SK-MEL-5 (cell line): ENCODE data around the gene MLPH. TPM values are rescaled to one million over a fixed set of nuclear protein-coding genes. Genes with fewer than 3 reads are reported as not detected.

Experiments used
- DNase-seq: peaks from one replicate; pipeline ENCODE4 v3.0.0-alpha.2; 2016; ENCODE audit warnings: low read depth, low spot score
- in situ Hi-C: cut with HindIII; loops from 2 replicates; pipeline ENCODE4 v1.10.0; 2016; ENCODE audit warnings: low sequenced_read_pairs, high pct_unique_total_duplicates, low pct_unique_long_range_greater_than_20kb
- polyA plus RNA-seq, 2 experiments: library from polyadenylated mRNA; depleted of rRNA; stranded (reverse); fragments of >200 nt; gene quantifications; 2 replicates each; pipeline ENCODE4 v1.2.3, GENCODE V29; 2015
- total RNA-seq: library from RNA; depleted of rRNA; stranded (reverse); fragments of >200 nt; shearing (Covaris generic); gene quantifications from 2 replicates; pipeline ENCODE4 v1.2.3, GENCODE V29; 2014; rRNA removed

Gene MLPH, protein sequence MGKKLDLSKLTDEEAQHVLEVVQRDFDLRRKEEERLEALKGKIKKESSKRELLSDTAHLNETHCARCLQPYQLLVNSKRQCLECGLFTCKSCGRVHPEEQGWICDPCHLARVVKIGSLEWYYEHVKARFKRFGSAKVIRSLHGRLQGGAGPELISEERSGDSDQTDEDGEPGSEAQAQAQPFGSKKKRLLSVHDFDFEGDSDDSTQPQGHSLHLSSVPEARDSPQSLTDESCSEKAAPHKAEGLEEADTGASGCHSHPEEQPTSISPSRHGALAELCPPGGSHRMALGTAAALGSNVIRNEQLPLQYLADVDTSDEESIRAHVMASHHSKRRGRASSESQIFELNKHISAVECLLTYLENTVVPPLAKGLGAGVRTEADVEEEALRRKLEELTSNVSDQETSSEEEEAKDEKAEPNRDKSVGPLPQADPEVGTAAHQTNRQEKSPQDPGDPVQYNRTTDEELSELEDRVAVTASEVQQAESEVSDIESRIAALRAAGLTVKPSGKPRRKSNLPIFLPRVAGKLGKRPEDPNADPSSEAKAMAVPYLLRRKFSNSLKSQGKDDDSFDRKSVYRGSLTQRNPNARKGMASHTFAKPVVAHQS
- 82.9 and 92.8 TPM in 2 replicates for total RNA-seq
- polyA plus RNA-seq (2015; cell fraction: cytosol; rRNA removed): 41.2 and 50.8 TPM in 2 replicates
- polyA plus RNA-seq (2015; cell fraction: nucleus; rRNA removed): 957 and 1,306 TPM in 2 replicates

DNA sequence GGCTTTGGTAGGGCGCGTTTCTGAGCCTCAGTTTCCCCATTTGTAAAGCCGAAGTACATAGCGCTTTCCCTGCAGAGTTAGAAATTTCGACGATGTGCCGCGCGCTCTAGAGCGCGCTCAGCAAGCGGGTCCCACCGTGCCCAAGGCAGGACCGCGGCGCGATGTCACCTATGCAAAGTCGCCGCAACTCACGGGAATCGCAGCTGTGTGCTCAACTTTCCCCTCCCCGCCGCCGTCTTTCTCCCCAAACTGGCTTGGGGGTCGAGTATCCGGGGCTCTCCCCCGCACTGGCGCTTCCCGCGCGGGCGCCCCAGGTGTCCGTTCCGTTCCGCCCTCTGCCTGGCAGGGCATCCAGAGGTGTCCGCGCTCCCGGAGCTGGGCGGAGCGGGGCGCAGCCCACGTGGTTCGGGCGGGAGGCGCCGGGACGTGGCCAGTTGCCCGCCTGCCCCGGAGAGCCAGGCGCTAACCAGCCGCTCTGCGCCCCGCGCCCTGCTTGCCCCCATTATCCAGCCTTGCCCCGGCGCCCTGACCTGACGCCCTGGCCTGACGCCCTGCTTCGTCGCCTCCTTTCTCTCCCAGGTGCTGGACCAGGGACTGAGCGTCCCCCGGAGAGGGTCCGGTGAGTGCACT is at the start of gene MLPH:
Gene MLPH, plus strand, starts transcription at position 433 of the 630 bp plus-strand sequence. CDS start 6,176 bp downstream, outside the sequence.
- in situ Hi-C loops: no loop called here
- peak; percentile 60 for DNase-seq

DNA sequence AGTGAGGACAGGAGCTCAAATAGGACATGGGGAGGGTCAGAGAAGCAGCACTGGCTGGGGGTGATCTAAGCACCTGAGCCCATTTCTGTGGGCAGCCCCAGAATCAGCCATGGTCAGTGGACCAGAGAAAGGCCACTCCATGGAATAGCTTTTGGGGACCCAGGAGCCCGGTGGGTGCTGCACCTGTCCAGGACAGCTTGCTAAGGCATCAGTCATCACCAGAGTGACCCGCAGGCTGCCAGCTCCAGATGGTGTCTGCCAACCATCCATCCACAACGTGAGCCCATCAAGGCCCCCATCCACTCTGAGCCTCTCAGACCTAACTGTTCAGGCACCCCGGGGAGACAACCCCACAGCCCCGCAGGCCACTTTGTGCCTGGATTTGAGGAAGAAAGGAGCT is 49.5 kb upstream of the MLPH start:
- DNase-seq: no peak
- in situ Hi-C loops: no loop called here

DNA sequence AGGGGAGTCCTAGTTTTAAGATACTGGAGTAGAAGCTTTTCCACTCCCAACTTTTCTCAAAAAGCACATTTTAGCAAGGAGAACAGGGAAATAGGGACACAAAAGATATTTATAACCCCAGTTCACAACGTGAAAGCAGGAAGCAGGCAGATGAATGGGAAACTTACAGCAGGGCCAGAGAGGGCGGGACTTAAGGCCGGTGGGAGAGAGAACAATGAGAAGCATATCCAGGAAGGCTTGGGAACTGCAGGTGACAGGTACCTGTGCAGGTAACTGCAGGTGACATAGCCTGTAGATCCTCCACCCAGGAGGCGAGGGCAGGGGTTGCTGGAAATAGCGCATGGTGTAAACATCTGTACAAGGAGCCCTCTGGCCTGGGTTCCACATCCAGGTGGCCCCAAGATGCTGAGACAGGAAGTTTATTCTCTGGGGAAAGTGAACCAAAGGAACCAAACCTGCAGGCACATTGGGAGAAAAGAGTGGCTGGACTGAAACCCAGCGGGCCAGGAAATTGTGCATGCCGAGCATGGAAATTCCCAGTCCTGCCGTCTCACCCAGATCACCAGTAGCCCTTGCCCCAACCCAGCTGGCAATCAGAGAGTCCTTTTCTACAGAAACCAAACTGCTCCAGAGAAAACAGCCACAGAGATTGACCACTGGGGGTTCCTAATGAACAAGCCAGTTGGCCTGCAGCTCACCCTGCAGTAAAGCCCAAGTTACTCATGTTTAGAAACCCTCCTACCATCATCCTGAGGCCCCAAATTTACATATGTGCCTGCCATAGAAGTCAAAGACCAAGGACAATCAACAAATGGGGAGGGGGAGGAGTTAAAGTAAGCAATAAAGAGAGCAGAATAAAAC is 48.7 kb upstream of the MLPH start:
- in situ Hi-C loops: no loop called here
- no peak for DNase-seq

DNA sequence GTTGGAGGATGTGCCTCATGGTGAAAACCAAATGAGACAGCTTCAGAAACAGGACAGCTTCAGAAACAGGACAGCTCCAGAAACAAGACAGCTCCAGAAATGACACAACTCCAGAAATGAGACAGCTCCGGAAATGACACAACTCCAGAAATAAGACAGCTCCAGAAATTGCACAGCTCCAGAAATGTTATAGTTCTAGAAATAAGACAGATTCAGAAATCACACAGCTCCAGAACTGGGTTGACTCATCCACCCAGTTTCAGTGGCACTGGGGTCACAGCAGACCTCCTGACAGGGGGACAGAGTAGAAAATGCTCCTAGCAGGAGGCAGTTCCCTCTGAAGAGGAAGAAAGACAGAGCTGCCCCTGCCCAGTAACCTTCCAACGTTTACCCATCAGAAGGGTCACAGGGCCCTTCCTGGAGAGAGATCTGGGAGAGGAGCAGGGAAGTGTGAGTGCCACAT is 46.2 kb upstream of the MLPH start:
- in situ Hi-C loops: no loop called here
- no peak for DNase-seq

DNA sequence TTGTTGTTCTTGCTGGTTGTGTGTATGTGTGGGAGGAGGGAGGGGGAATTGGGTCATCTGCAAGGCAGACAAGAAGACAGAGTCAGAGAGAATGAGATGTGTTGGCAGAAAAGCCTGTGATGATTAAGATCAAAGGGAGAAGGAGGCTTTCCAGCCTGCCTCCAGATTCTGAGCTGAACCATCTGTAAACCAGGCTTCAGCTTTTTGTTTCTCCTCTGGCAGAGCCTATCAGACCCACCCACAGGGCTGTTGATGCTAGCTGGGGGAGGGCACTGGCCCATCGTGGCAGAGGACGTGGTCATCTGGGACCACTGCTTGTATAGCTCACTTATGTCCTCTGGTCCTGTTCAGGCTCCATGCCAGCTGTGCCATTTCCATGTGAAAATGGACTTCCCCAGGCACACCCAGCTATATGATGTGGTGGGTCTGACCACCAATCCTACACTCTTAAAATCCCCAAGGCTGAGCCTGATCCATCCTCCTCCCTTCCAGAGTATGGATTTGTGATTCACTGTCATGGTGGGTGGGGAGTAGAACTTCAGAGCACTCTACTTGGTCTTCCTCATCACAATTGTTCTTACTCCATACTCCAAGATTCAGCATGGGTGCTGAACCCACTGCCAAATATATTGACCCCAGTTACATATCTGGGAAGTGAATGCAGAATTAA is 45.3 kb upstream of the MLPH start:
- in situ Hi-C loops: no loop called here
- DNase-seq: no peak

DNA sequence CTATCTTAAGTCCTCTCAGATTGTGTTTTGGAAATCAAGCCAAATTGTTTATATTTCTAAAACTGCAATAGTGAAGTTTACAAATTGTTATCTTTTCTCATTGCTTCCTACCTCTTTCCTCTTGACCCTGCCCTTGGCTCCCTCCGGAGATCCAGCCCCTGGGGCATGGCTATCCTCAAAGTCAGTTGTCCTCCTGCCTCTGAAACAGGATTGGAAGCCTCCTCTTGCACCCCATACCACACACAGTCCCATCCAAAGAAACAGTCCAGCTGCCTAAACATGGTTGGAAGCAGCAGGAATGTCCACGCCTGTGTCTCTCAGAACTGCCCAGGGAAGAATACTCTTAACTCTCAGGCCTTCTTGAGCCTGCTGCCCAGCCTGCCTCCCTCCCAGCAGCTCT is 43.0 kb upstream of the MLPH start:
- no peak for DNase-seq
- in situ Hi-C loops: no loop called here

DNA sequence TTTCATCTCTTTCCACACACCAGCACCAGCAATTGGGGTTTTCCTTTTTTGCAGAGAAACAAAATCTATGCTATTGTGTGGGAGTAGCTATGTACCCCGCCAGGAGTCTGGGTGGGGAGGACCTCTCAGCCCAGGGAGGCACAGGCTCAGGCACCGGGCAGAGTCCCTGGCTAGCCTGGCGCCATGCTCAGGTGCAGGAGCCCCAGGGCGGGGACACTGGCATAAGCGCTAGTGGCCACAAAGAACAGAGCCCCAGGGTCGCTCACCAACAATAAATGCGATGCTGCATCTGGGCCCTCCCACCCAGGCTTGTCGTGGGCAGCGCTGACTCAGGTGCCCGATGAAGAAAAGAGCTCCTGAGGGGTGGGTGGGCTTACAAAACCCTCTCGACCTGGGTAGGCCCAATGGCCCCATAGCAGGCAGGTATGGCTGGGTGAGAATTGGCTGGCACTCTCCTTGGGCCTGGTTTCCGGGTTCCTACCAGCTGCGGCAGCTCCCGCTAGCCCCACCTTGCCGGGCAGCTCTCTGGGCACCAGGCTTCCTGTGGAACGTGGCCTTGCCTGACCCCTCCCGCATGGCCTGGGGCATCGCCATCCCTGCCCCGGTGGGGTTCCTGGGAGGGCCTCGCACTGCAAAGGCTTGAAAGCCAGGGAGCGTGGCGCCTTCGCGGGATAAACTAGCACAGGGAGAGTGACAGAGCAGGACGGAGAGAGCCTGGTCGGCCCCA is 41.3 kb upstream of the MLPH start:
- DNase-seq: no peak
- in situ Hi-C loops: no loop called here

DNA sequence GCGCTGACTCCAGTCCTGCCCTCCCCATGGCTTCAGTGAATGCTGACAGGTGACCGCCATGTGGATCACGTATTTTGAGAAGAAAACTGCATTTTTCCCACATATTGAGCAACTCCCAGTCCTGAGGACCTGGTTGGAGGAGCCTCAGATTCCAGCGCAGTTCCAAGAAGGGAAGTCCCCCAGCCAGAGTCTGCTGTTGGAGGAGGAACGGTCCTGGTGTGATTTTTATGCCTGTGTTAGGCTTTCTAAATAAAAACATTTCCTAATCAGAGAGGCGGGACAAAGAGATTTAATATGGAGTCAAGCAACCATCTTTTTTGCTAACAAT is 40.7 kb upstream of the MLPH start:
- in situ Hi-C loops: no loop called here
- no peak for DNase-seq

DNA sequence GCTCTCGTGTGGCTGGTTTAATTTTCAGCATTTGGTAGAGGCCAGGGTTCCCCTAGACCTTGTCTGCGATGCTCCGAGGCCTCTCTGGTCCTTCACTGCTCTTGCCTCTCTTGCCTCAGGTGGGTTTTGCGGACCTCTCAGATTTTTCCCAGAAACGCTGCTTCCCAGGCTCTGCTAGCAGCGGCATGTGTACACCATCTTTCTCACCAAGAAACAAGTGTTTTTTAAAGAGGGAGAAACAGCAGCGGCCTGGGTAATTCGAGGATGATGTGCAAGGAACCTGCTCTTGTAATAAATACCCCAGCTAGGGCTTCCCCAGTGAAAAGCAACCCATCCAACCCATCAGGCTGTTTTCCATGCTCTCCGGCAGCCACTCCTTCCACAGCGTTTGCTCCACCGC is 39.6 kb upstream of the MLPH start:
- DNase-seq: no peak
- in situ Hi-C loops: no loop called here

DNA sequence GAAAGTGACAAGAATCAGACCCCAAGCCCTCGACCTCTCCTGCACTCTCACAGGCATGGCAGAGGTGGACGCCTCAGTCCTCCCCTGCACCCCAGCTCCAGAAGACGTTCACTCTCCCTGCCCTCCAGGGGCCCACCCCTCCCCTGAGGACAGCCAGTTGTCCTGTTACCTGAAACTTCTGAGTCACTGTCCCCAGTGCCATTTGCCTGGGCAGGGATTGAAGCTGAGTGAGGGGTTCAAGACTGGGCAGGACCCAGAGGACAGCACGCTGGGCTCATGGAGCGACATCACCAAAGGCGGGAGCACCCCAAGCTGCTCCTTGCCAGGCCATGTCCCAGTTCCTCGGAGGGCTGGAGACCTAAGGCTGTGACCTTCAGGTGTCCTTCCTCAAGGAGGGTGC is 38.9 kb upstream of the MLPH start:
- DNase-seq: no peak

DNA sequence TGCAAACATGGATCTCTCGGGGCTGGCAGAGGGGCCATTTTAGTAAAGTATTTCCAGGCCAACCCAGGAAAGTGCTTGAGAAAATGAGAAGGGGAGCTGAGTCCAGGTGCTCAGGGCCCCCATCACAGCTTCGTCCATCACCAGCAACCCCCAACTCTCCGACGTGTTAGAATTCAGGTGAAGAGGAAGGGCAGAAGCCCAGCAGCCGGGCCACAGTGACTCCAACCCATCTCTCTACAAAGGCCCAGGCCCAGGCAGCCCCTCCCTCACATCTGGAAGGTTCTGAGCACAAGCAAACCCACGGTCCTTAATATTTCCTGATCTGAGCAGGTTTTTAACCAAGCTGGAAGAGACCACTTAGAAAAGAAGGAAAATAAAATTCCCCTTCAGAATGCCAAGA is 38.4 kb upstream of the MLPH start:
- in situ Hi-C loops: no loop called here
- no peak for DNase-seq

More for the DNA sequence above, 38.9 kb upstream of the MLPH start:
- in situ Hi-C loops: no loop called here

DNA sequence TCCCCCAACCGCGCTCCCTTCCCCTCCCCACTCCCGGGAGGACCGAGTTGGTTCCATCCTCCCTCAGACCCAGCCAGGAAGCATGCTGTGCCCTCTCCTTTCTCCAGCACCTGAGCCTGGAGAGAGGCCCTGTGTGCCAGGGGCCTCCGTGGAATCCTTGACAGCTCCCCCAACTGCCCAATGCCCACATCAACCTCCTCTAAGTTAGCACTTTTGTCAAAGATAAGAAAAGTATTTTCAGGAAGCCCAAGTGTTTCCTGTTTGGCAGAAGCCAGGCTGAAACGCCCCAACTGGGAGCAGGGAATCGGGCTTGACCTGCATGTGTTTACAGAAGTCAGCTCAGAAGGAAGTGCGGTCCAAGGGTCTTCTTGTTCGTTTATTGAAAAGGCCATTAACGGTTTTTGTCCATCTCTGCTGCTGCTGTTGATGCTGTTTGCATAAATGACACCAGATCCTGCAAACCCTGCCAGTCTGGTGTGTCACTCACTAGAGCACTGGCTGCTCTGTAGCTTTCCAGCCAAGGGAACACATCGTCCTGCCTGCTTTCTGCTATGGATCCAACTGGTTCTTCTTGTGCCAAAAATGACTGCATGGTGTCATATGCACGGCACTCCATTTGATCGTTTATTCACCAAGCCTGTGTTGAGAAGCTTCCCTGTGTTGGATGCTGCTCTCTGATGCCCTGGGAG is 37.7 kb upstream of the MLPH start:
- DNase-seq: no peak
- in situ Hi-C loops: no loop called here

DNA sequence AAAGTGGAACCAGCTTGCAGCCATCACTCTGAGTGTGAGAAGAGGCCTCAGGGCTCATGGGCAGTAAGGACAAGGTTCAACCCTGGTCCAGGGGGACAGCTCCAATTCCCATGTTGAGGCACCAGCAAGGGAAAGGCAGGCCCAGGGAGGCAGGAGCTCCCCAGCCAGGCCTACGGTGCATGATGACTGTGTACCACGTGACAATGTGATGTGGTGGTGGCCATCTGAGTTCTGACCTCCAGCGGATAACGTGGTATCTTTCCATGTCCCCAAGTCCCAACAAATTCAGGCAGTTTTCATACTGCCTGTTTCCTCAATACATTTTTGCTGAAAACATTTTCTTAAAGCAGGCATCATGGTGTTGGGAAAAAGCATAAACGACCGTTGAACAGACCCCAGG is 36.9 kb upstream of the MLPH start:
- in situ Hi-C loops: no loop called here
- DNase-seq: no peak

DNA sequence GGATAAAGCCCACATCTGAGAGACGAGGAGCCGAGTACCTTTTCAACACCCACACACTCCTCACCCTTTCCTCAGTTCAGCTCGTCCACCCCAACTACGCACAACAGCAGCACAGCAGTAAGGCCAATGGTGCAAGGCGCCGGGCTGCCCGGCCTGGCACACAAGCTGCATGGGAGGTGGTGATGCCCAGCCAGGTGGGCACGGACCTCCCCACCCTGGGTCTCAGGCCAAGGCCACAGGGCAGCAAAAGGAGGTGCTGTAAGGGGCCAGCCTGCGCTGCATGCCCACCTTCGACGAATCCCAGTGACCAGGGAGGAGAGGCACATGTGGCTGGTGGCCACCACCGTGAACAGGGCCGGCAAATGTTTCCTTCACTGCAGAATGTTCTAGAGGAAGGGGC is 36.5 kb upstream of the MLPH start:
- in situ Hi-C loops: no loop called here
- DNase-seq: no peak

DNA sequence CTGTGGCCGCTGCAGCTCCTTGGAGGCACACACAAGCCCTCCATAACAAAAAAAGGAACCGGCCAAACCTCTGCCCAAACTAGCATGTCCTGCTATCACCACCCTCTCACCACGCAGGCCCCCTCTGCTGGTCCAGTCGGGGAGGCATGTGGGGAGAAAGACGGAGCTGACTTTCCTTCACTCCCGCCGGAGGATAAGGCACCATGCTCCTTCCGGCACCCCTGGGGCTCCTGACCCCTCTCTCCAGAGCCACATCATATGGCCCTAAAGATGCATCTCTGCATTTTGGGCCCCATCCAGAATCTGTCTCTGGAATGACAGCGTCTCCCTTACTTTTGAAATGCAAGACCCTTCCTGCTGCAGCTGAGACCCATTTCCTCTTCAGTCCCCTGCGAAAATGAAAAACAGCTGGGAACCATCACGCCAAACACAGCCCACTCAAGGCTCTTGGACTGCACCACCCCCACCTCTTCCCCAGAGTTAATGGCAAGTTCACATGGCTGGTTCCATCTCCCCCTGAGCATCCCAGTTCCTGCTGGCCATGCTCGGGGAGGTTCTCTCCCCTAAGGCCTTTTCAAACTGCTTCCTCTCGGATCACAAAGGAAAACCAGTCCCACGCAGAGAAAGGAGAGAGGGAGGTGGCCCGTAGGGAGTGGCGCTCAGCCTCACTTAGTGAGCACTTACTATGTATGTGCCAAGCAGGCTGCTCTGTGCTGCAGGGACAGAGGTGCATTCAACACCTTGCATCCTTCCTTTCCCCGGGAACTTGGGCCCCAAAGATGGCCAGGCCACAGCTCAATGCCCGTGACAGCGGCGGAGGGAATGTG is 35.2 kb upstream of the MLPH start:
- in situ Hi-C loops: no loop called here
- DNase-seq: no peak
